Stimulated activated CD4-positive, alpha-beta T cell treated with anti-CD3 and anti-CD28 coated beads, Interleukin-12 subunit alpha, Interleukin-12 subunit beta, amount 100 ng/mL, for 24 hours (primary cell): ENCODE data around the gene SEMA7A.

Experiments
- DNase-seq, 2 experiments: peaks; one replicate each; pipeline ENCODE4 v3.0.0-alpha.2; 2020; ENCODE audit warnings: low read depth in 2 of 2

Gene SEMA7A

GRCh38 chr15:74387141-74387541, 46.6 kb downstream of the SEMA7A start:
- DNase-seq: no peak

- no peak for DNase-seq
Measured at GRCh38 chr15:74386496-74387140, 47.1 kb downstream of the SEMA7A start.

GRCh38 chr15:74385733-74386132, 48.0 kb downstream of the SEMA7A start:
- no peak for DNase-seq

- DNase-seq: no peak
Measured at GRCh38 chr15:74384881-74385643, 48.7 kb downstream of the SEMA7A start.

GRCh38 chr15:74384566-74384880, 49.2 kb downstream of the SEMA7A start:
- no peak for DNase-seq

- peak in 1 of 2 experiments; percentile 80 for DNase-seq
Measured at GRCh38 chr15:74383695-74384565, 49.8 kb downstream of the SEMA7A start.

- no peak for DNase-seq
Measured at GRCh38 chr15:74383286-74383685, 50.5 kb downstream of the SEMA7A start.

- peak in 1 of 2 experiments; percentile 77 for DNase-seq
Measured at GRCh38 chr15:74382004-74382816, 51.5 kb downstream of the SEMA7A start.

- no peak for DNase-seq
Measured at GRCh38 chr15:74381481-74381880, 52.3 kb downstream of the SEMA7A start.

- DNase-seq: no peak
Measured at GRCh38 chr15:74381190-74381453, 52.6 kb downstream of the SEMA7A start.

GRCh38 chr15:74380361-74381189, 53.2 kb downstream of the SEMA7A start:
- no peak for DNase-seq

- peak in 1 of 2 experiments; percentile 77 for DNase-seq
Measured at GRCh38 chr15:74378848-74379247, 54.9 kb downstream of the SEMA7A start.

GRCh38 chr15:74377831-74378766, 55.7 kb downstream of the SEMA7A start:
- DNase-seq: no peak

GRCh38 chr15:74376825-74377581, 56.8 kb downstream of the SEMA7A start:
- DNase-seq: no peak

GRCh38 chr15:74376226-74376625, 57.5 kb downstream of the SEMA7A start:
- no peak for DNase-seq

- peak in 1 of 2 experiments; percentile 91 for DNase-seq
Measured at GRCh38 chr15:74375303-74375693, 58.5 kb downstream of the SEMA7A start.

- no peak for DNase-seq
Measured at GRCh38 chr15:74374648-74375302, 59.0 kb downstream of the SEMA7A start.
